HG03025 (cell line): ENCODE measurements around the gene TMEM30B.
"Not testable (repeated sequence)": the region's sequence is repeated elsewhere in the genome, so short reads cannot be mapped to it uniquely, and the experiment has no call there.

Source experiments
- ATAC-seq: cut with Tn5 transposase; IDR thresholded peaks from one replicate; pipeline ENCODE4 v1.9.1; 2021; ENCODE audit warnings: mild to moderate bottlenecking, moderate library complexity; ENCODE audit not compliant: unreplicated experiment, low FRiP score

The TMEM30B gene

DNA sequence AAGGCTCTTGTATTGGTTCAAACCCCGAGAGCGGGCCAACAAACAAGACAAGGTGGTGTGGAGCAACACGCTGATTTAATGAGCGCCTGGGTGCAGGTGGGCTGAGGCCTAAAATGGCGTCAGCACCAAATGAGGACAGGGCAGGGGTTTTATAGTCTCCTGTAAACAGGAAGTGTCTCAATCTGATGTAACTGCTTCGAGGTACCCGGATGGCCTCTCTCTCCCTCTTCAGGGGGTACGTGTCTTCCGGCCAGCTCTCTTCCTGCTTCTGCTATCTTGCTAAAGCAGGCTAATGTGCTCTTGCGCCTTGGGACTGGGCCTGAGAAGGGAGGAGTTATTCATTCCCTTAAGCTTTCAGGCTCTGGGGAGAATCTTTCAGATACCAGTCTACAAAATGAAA lies 41.9 kb downstream of the TMEM30B start:
- not testable (repeated sequence) for ATAC-seq

DNA sequence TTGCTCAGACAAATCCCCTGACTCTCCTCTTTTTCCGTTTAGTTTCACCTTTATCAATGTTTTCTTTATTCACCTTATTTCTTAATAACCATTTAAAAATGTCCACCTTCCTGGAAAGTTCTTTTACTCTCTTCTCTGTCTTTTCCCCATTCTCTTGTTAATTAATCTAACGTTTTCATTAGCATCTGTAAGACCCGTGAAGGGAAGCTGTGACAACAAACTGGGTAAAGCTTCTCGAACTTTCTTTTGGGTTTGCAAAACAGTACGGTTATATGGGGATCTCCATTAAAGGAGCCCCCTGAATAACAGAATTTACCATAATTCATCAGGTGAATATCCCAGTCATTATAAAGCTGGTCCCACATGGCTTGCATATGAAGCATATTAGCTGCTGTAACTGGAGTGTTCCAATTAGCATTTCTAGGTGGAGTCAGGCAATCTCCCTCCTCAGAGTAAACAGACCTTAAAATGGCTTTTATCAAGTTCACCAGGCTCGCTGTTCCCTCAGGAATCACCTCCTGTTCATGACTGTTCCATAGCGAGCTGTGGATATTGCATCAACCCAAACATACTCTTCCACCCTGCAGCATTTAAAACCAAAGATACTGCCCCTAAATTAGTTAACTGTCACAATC lies 42.4 kb downstream of the TMEM30B start:
- ATAC-seq = no peak

DNA sequence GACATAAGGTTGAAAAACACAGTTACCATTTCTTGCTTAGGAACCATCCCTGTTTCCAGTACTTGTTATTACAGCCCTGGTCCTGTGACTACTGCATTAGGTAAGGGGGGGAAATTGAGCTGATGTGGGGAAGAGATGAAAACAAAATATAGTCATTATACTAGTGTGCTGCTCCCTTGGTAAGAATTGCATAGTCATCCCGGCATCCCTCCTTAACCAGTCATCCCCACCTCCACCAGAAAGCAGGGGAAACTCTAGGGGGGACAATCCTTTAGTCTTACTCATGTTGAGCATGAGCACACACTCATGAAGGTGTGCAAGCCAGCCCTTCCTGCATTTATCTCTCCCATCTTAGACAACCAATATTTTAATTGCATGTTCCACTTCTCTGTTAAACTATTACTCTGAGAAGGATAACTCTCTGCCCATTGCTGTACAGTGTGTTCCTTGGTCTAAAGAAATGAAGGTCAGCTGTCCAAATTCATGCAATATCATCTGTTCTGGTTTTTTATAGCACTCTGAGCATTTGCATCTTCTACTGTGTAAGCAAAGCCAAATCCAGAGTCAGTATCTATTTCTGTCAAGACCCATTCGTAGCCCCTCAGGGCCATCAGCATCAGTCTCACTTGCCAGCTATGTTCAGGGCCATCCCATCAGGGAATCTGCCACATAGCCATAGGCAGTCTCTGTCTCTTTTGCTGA lies 46.8 kb downstream of the TMEM30B start:
- no peak for ATAC-seq

DNA sequence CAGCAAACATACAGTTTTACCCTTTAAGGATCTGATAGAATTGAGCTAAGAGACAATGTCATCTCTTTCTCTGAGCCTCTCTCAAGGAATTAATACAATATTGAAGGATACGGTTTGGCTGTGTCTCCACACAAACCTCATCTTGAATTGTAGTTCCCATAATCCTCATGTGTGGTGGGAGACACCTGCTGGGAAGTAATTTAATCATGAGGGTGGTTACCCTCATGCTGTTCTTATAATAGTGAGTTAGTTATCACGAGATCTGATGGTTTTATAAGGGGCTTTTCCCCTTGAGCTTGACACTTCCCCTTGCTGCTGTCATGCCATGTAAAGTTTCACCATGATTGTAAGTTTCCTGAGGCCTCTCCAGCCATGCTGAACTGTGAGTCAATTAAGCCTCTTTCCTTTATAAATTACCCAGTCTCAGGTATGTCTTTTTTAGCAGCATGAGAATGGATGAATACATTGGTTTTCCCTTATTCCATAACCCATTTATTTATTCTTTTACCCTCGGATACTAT lies 47.6 kb downstream of the TMEM30B start:
- ATAC-seq = no peak

DNA sequence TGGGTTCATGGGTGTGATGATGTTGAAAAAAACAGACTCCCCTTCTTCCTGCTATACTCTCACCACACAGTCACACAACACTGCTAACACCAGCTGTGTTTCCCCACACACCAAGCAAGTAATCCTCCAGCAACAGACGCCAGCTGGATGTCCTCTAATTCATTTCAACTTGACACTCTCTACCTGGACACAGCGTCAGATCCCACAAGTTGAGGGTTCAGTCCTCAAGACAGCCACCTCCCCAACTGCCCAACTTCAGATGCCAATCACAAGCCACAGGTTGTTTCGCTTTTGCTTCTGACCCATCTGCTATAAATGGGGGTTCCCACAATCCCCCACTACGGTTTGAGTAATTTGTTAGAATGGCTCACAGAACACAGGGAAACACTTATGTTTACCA lies 49.3 kb downstream of the TMEM30B start:
- no peak for ATAC-seq

DNA sequence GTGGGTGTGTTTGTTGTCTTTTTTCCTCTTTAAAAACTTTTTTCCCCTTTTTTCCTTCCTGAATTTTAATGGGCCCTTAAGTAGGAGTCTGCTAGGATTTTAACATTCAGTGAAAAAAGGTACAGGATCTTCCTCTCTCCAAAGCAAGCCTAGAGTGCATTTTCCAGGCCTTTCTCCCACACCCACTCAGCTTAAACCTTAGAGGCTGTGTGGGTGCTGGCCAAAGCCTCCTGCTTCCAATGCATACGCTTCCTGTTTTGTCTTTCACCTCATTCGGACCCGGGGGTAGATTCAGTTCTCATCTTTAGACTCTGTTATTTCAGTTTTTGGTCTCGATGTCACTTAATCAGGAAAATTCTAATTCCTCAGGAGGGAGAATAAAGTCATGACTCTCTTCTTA lies 51.2 kb downstream of the TMEM30B start:
- no peak for ATAC-seq

DNA sequence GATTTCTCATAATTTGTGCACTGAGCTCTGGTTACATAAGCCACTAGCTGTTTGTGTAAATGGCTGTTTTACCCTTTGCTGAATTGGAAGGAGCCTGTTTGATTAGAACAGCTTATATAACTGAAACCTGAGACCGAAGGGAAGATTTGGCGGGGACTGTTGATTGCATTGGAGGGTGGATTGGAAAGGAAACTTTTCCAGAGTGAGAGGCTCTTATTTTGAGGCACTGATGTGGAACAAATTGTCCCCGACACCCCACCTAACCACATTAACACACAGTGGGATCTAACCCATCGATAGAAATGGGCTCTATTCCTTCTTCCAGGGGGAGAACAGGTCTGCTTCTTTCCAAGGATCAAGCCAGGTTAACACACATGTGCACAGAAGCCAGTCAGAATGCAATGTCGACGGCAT lies 51.7 kb downstream of the TMEM30B start:
- ATAC-seq = no peak

DNA sequence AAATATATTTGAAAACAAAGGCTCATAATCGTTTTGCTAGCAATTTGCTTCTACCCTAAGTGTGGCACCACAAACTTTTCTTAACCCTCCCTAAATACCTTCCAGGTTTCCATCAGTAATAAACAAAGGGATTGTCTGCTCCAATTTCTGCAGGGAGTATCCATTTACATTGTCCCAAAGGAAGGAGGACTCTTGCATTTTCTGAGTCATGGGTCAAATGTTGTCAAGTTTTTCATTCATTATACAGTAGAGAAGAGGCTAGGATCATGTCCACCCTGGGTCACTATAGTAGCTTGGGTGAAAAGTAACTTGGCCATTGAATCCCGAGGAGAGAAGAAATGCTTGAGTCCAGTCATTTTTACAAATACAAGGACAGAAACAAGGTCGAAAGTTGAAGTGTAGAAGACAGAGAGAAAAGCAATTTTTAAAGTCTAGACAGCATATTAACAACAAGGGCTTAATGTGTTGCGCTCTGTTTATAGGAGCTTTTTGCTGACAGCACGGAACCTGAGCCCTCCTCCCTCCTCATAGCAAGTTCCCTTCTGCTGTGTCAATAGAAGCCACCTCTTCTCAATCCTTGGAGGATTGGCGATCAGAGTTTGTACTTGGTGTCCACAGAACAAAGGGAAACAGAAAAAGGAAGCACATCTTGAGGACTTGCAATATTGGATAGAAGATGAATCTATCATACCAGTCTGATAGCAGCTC lies 53.1 kb downstream of the TMEM30B start:
- ATAC-seq = no peak
